HG03045 (cell line): ENCODE measurements around the gene ZNF81.
"Not testable (repeated sequence)": the region's sequence is repeated elsewhere in the genome, so short reads cannot be mapped to it uniquely, and the experiment has no call there.

Source experiments
- ATAC-seq: cut with Tn5 transposase; IDR thresholded peaks from one replicate; pipeline ENCODE4 v1.9.1; 2021; ENCODE audit warnings: mild to moderate bottlenecking, moderate library complexity; ENCODE audit not compliant: unreplicated experiment

ZNF81 gene

DNA sequence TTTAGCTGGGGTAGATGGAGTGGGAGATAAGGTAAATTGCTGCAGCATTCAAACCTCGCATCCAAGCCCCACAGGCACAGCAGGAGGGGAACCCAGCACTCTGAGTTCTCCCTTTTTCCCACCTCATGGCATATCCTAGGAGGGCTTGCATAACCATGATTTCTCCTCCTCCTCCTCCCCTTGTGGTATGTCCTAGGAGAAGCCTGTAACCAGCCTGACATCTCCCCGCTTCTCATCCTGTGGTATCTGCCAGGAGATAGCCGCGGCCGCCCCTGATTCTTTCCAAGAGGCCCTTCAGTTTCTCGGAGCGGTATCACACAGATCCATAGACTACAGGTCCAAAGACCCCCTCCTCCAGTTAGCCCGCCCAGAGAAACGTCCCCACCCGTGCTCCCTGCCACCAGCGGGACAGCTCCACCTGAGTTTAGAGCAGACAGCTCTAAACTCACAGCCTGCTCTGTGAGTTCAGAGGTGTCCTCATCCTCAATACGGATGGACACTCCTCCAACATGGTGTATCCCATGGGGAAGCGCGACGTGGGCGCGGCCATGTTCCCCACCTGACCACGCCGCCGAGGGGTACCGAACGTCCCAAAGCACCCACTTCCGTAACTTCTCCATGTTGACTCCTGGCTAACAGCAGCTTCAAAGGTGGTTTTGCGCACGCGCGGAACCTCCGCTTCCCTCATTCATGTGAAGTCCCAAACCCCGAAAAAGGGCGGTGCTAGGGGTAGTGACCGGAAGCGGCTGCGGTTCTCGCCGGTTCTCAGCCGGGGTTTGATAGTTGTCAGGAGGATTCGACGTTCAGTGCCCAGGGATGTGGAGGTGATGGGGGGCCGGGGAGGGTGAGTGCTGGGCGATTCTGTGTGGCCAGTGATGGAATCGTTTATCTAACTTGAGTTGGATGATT is at the start of gene ZNF81:
Gene ZNF81 (plus strand): TSS at position 739 of the 909 bp plus-strand sequence. CDS start 9,366 bp downstream, outside the sequence.
- ATAC-seq: peak; percentile 91

DNA sequence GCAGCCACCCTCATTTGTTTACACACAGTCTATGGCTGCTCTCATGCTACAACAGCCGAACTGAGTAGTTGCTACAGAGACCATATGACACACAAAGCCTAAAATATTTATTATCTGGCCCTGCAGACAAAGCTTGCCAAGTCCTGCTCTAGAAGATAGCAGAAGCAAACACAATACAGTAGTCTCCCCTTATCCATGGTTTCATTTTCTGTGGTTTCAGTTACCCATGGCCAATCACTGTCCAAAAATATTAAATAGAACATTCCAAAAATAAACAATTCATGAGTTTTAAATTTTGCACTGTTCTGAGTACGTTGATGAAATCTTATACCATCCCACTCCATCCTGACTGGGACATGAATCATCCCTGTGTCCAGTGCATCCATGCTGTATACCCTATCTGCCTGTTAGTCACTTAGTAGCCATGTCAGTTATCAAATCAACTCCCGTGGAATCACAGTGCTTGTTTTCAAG is 40.2 kb upstream of the ZNF81 start:
- no peak for ATAC-seq

DNA sequence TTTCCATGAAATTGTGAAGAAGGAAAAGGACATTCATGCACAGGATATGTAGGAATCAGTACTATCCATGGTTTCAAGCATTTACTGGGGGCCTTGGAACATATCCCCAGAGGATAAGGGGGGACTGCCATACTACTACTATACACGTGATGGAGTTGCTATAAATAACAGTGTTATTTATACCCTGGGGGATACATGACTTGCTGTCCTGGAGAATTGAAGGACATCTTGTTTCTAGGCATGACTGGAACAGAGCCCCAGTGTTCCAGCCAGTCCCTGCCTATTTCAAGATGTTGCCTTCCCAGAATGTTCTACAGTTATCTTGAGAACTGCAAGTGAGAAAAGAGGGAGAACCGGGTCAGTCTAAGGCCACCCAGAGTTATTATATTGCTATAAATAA is 39.6 kb upstream of the ZNF81 start:
- no peak for ATAC-seq

DNA sequence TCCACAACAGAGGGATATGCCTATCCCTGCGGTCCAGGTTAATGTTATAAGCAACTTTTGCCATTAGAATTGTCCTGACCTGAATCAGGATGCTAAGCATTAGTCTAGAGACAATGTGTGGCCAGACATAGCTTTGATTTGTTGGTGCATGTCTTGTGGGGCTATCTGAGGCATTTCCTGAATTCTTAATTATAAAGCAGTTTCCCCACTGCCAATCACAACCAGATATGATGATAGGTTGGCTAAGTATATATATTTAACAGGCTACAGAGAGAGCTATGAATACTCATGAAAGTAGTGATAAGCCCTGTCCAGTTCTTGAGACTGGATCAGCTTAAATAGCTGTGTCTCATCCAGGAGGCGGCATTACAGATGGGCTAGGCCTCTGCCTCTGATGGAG is 37.8 kb upstream of the ZNF81 start:
- no peak for ATAC-seq

DNA sequence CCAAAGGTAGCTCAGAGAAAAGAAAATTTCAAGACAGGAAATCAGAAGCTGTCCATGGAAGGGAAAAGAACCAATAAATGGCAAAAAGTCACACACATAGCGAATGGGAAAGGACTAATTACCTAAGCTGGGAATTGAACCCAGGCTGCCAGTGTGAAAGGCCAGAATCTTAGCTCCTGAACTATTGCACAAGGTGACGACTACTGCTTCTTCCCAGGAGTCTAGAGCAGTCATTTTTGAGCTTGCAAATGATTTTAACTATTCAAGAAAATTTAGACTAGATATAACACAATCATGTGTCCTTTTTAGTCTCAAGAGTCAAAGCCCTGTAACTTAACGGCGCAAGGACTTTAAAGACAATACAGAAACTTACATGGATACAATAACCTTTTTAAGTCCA is 34.1 kb upstream of the ZNF81 start:
- no peak for ATAC-seq

DNA sequence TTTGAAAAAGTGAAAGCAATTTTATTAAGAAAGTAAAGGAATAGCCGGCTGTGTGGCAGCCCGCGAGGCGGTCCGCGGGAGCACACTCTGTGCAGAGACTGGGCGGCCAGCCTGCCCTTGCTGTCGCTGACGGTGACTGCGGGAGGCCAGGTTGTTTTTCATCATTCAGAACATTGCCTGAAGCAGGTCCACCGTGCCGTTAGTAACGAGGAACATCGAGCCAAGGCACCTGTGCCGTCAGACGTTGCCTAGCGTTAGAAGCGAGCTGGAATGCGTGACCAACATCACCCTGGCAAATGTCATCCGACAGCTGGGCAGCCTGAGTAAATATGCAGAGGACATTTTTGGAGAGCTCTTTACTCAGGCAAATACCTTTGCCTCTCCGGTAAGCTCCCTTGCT is 33.6 kb upstream of the ZNF81 start:
- not testable (repeated sequence) for ATAC-seq

DNA sequence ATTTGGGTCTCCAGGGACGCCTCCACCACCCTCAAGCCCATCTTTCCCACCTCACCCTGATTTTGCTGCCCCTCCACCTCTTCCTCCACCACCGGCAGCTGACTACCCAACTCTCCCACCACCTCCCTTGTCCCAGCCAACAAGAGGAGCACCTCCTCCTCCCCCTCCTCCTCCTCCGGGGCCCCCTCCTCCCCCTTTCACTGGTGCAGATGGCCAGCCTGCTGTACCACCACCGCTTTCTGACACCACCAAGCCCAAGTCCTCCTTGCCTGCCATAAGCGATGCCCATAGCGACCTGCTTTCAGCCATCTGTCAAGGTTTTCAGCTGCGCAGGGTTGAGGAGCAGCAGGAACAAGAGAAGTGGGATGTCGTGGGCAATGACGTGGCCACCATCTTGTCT is 32.4 kb upstream of the ZNF81 start:
- ATAC-seq: no peak

DNA sequence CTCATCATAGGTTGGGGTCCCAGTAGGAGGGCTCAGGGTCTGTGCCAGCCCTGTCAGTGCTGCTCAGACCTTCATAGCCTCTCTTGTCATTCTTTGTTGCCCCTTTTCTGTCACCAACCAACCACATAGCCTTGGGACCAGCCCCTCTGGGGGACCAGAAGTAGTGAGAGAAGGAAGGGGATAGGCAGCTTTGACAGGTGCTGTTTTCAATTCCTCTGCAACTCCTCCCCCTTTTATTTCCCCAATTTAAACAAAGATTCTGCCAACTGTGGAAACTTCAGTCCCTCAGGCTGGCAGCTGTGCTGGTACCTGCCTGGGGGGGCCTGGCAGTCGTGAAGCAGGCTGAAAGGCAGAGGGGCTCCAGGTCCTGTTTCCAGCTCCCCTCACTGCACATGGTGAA is 30.9 kb upstream of the ZNF81 start:
- not testable (repeated sequence) for ATAC-seq

DNA sequence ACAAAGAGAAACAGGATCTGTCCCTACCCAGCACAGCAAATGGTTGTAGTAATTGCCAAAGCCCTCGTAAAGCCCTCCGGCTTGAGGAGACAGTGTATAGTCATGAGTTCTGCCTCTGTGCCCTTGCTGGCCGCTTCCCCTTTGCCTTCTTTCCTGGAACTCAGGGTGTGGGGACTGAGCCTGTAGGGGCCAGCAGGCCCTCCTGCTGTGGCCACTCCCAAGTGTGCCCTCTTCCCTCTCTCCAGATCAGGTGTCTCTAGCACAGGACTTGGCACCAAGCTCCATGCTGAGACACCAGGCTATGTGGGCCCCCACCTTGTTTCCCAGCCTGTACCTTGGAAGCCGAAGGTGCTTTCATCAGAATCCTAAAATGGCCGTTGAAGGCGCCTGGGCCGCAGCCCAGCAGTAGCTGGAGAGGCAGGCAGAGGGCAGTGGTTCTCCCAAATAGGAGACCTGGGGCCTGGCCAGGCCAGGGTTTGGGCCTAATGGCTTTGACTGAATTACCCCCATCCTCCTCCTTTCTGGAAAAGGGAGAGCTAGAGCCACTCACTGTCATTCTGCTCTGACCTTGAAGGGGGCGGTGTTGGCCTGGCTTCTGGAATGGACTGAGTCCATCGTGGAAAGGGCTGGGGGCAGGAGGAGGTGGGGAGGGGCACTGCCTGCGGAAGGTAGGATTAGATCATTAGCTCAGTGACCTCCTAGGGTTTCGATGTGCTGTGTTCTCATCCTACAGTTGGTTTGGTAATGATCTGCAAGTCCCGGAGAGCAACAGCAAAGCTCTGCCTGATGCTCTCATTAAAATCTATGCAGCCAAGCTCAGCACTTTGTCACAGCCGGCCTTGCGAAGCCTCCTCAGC is 30.1 kb upstream of the ZNF81 start:
- not testable (repeated sequence) for ATAC-seq

DNA sequence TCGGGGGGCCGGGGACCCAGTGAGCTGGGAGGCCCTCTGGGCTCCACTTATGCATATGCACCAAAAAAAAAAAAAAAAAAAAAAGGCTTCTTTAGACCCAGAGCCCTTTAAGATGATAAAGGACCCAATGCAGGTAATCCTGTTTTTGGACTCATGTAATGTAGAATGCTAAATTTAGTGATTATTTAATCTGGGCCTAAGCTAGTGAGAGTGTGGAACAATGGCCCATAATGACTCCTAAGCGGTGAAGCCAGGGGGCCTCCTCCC is 29.5 kb upstream of the ZNF81 start:
- ATAC-seq: not testable (repeated sequence)

DNA sequence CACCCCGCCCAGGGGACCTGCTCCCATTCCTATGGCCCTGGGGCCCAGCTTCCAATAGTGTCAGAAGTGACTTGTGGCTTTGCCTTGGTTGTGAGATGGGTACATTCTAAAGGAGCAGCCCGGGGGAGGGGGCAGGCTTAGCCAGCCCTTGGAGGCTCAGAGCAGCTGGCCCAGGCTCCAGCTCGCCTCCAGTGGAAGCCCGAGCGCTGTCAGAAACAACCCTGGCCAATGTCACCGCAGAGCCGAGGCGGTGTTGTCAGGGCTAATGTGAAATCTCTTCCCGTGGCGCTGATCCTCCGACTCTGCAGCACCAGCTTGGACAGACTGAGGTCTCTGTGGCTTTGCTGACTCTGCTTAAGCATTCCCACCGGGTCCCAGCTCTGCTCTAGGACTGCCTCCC is 29.2 kb upstream of the ZNF81 start:
- no peak for ATAC-seq

DNA sequence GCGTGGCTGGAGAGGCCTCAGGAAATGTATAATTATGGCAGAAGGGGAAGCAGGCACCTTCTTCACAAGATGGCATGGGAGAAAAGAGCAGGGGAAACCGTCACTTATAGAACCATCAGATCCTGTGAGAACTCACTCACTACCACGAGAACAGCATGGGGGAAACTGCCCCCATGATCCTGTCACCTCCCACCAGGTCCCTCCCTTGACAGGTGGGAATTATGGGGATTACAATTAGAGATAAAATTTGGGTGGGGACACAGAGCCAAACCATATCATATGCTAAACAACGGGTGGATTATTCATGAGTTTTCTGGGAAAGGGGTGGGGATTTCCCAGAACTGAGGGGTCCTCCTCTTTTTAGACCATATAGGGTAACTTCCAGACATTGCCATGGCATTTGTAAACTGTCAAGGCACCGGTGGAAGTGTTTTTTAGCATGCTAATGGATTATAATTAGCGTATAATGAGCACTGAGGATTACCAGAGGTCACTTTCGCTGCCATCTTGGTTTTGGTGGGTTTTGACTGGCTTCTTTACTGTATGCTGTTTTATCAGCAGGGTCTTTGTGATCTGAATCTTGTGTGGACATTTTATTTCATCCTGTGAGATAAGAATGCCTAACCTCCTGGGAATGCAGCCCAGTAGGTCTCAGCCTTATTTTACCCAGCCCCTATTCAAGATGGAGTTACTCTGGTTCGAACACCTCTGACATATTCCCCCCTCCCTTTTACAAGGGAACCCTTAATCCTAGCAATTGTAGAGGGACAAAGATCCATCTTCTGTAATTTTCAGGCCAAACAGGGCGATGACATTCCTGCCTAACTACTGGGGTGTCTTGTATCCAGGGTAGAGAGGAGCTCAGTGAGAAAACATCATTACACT is 27.6 kb upstream of the ZNF81 start:
- no peak for ATAC-seq

DNA sequence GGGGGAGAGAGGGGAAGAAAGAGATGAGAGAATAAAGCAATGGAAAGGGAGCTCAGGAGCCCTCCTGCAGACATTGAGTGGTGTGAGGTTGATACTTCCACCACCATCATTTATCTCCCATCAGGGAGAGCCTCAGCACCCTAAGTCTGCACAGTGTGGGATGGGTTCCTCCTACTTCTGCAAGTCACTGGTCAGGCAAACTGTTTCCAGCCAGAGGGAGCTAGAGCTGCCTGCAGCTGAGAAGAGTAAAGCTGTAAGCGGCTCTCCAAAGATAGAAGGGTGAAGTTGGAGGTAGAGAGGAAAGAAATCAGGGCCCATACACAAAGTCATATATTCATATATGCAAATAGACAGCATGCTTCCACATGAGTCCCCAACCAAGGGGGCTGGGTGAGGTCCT is 21.9 kb upstream of the ZNF81 start:
- no peak for ATAC-seq

DNA sequence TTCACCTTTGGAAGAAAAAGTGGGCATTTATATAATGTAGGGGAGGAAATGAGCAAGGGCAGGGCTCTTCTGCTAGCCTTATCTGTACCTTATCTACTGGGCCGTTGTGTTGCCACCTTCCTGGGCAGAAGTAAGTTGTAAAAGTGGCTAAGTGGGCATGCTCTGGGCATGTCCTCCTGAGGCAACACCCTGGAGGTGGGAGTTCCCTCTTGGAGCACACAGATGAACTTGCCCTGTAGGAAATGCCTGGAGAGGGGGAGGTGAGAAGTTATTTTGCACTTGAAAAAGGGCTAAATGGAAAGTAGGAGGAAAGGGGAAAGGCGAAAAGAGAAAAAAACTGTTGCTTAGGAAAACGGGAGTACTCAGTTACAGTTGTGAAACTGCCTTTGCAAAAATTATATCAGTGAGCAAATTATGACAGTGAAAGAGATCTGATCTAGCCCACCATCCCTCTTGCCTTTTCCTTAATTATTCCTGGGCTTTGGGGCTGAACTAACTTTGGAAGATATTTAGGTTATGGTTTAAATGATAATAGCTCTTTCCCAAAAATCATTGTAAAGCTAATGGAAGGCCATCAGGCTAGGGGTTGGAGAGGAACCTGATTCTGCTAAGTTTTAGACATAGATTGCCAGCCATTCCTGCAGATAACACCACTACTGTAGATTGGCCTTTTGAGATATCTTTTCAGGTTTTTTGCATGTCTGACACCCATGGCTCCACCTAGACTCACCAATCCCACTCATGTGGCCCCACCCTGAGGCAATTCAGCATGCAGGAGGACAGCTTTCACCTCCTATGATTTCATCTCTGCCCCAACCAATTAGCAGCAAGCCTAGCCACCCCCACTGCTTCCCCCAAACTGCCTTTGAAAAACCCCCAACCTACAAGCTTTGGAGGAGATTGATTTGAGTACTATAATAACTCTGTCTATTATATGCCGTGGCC is 20.5 kb upstream of the ZNF81 start:
- ATAC-seq: no peak

DNA sequence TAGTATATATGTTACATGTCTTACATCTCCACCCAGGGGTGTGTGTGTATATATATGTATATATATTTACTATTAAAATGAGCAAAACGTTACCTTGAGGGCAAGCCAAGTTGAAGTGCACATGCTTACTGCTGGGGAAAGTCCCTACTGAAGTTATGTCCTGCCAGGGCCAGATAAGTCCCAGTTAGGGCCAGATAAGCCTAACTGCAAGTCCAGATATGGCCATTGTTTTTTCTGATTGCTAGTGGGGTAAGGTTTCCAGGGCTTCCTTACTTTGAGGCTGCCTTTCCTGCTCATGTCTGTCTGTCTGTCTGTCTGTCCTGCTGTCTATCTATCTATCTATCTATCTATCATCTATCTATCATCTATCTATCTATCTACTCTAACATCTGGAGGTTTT is 19.3 kb upstream of the ZNF81 start:
- no peak for ATAC-seq

DNA sequence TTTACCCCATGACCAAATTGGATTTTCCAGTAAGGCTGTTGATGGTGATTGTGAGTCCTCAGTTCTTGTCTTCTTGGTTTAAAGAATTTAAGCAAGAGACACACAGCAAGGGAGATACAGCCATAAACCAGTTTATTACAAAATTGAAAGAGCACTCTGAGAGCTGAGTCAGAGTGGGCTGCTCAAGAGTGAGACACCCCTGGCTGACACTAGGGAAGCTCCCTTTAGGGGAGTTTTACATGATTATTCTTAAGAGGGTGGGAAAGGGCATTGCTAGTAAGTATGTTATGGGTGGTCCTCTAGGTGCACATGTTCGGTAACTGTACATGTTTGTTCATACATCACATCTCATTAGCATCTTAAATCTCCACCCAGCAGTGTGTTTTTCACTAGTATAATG is 18.8 kb upstream of the ZNF81 start:
- no peak for ATAC-seq

DNA sequence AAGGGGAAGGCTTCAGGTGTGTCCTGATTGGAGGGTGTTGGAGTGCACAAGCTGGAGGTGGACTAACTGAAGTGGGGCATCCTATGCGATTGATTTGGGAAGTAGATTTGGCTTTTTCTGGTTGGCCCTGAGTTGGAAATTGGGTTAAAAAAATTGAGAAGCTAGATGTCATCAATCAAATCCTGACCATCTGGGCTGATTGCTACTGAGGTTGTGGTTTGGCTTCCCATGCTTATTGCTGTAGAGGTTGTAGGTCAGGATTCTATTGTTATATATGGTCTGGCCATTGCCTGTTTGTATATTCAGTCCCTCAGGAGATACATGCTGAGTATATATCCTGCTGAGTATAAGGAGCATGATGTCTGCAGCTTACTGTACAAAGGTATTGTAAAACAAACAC is 7.7 kb upstream of the ZNF81 start:
- ATAC-seq: no peak

DNA sequence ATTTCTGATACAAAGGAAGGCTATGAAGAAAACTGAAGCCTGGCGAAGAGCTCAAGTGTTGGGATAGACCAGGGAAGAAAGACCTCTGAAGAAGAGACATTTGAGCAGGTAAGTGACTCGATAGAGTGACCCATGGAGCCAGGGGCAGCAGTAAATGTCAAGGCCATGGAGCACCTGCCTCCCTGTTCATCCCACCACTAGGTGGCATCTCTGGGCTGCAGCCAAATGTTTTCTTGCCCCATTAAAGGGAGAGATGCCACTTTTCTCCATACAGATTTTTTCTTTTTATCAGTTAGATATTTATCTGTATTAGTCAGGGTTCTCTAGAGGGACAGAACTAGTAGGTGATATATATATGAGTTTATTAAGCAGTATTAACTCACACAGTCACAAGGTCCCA is 4.9 kb upstream of the ZNF81 start:
- ATAC-seq: no peak

DNA sequence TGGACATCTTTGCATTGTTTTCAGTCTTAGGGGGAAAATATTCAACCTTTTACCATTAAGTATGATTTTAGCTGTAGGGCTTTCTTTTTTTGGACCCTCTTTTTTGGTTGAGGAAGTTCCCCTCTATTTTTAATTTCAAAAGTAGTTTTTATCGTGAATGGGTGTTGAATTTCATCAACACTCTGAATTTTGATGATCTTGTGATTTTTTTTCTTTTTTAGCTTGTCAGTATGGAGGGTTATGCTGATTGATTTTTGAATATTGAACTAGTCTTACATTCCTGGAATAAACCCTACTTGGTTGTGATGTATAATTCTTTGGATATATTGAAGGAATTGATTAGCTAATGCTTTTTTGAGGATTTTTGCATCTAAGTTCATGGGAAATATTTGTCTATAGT is 1.7 kb downstream of the ZNF81 start:
- no peak for ATAC-seq

DNA sequence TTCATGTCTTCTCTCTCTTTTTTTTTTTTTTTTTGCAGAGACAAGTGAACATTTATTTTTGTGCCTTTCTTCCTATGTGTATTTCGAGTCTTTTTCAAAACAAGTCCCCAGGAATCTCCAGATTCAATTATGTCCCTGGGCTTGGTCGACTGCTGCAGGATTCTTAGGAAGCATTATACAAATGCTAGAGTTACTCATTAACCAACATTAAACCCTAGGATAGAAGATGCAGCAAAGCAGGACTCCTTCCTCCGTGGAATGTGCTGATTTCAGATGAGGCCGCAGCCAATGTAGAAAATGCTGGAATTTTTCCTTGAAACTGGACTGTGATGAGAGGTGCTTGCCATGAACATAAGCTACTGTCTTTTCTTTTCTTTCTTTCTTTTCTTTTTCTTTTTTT is 3.4 kb downstream of the ZNF81 start:
- ATAC-seq: no peak
